B cell (primary cell): ENCODE measurements around the gene ATP2A1. TPM values are rescaled to one million over a fixed set of nuclear protein-coding genes. Genes with fewer than 3 reads are reported as not detected.

Experiments
- ATAC-seq: fragments of 200-7000 bp; cut with Tn5 transposase; one replicate; pipeline ENCODE4 v1.10.0; 2021; ENCODE audit warnings: low read depth, mild to moderate bottlenecking, moderate number of reproducible peaks, moderate library complexity
- CTCF ChIA-PET: fragments of 350-600 bp; sonication (Branson Sonifier 250); formaldehyde crosslinking; loops from one replicate; lab custom pipeline; 2021; ENCODE audit warnings: antibody characterized with exemption, inconsistent platforms; lab: Charles Lee
- POLR2A ChIA-PET: fragments of 350-600 bp; sonication (Branson Sonifier 250); formaldehyde crosslinking; loops from one replicate; lab custom pipeline; 2021; ENCODE audit warnings: antibody characterized with exemption; lab: Charles Lee
- DNase-seq: peaks from one replicate; pipeline ENCODE4 v3.0.0; 2013
- H2AFZ ChIP-seq: 2 replicates; pipeline ENCODE4 v1.6.1; 2012; ENCODE audit warnings: mild to moderate bottlenecking, low read depth, low read length; ENCODE audit not compliant: insufficient read depth, poor library complexity, severe bottlenecking
- H3K27ac ChIP-seq, 2 donors: 1 replicate in 1 of 2; 2 replicates in 1 of 2; pipeline ENCODE4 v1.5.1; 2012 to 2013; ENCODE audit warnings: low read length in 2 of 2, mild to moderate bottlenecking in 2 of 2, moderate library complexity in 1 of 2
- H3K27me3 ChIP-seq, 4 experiments: fragments of 200-600 bp in 1 of 4; sonication (generic) in 1 of 4; replicated peaks in 1 of 4; 1 replicate in 2 of 4; 2 replicates in 2 of 4; pipeline versions ENCODE4 v1.6.1 to v1.7.0; 2013 to 2016; ENCODE audit warnings: low read length in 3 of 4, mild to moderate bottlenecking in 2 of 4, mixed read lengths in 1 of 4, moderate library complexity in 1 of 4; ENCODE audit not compliant: insufficient read depth in 4 of 4, control insufficient read depth in 3 of 4; ENCODE audit errors: control extremely low read depth in 1 of 4
- H3K36me3 ChIP-seq, 2 experiments: replicated peaks in 1 of 2; 1 replicate in 1 of 2; 2 replicates in 1 of 2; pipeline versions ENCODE4 v1.6.1 to v1.7.1; 2013; ENCODE audit warnings: low read length in 1 of 2; ENCODE audit not compliant: insufficient read depth in 2 of 2, control insufficient read depth in 1 of 2; ENCODE audit errors: control extremely low read depth in 1 of 2, extremely low read depth in 1 of 2
- H3K4me1 ChIP-seq, 2 donors: fragments of 200-600 bp in 1 of 2; sonication (generic) in 1 of 2; 1 replicate in 1 of 2; 2 replicates in 1 of 2; pipeline versions ENCODE4 v1.5.1 to v1.6.1; 2013 to 2017; ENCODE audit warnings: low read length in 2 of 2; ENCODE audit not compliant: control insufficient read depth in 2 of 2, insufficient read depth in 2 of 2
- H3K4me2 ChIP-seq: replicated peaks from 2 replicates; pipeline ENCODE3; 2012; ENCODE audit warnings: mild to moderate bottlenecking, low read depth, low read length; ENCODE audit not compliant: poor library complexity, severe bottlenecking
- H3K4me3 ChIP-seq, 5 experiments: fragments of 200-600 bp in 1 of 5; sonication (generic) in 1 of 5; 1 replicate in 3 of 5; 2 replicates in 2 of 5; pipeline versions ENCODE4 v1.5.1 to v1.7.0; 2011 to 2016; ENCODE audit warnings: low read length in 4 of 5, mild to moderate bottlenecking in 4 of 5, low read depth in 2 of 5, control low read depth in 1 of 5, moderate library complexity in 1 of 5; ENCODE audit not compliant: insufficient read depth in 1 of 5; ENCODE audit errors: control extremely low read depth in 1 of 5, extremely low read depth in 1 of 5
- H3K79me2 ChIP-seq: fragments of 200-600 bp; sonication (generic); one replicate; pipeline ENCODE4 v1.6.0; 2016; ENCODE audit warnings: low read length; ENCODE audit not compliant: control insufficient read depth, insufficient read depth
- H3K9ac ChIP-seq: fragments of 200-600 bp; sonication (generic); 2 replicates; pipeline ENCODE4 v1.6.1; 2017; ENCODE audit warnings: mild to moderate bottlenecking, low read length, moderate library complexity
- H3K9me3 ChIP-seq, 3 donors: one replicate each; pipeline versions ENCODE4 v1.6.1 to v1.7.1; 2013; ENCODE audit warnings: low read length in 2 of 3; ENCODE audit not compliant: control insufficient read depth in 2 of 3, insufficient read depth in 1 of 3; ENCODE audit errors: control extremely low read depth in 1 of 3
- H4K20me1 ChIP-seq: 2 replicates; pipeline ENCODE4 v1.6.0; 2012; ENCODE audit warnings: mild to moderate bottlenecking, low read length; ENCODE audit not compliant: insufficient read depth, control insufficient read depth, poor library complexity, severe bottlenecking
- H3K27ac Mint-ChIP-seq: one replicate; pipeline ENCODE4 v1.8.0; 2021; ENCODE audit warnings: mixed read lengths
- H3K27me3 Mint-ChIP-seq: one replicate; pipeline ENCODE4 v1.8.0; 2021; ENCODE audit warnings: mixed read lengths
- H3K4me1 Mint-ChIP-seq: one replicate; pipeline ENCODE4 v1.8.0; 2021; ENCODE audit warnings: mixed read lengths
- H3K4me3 Mint-ChIP-seq: one replicate; pipeline ENCODE4 v1.8.0; 2021; ENCODE audit warnings: mixed read lengths
- H3K9me3 Mint-ChIP-seq: one replicate; pipeline ENCODE4 v1.8.0; 2022; ENCODE audit warnings: mixed read lengths; ENCODE audit not compliant: insufficient read depth
- EZH2 ChIP-seq: IDR thresholded peaks from 2 replicates; pipeline ENCODE4 v1.6.1; 2012; ENCODE audit warnings: borderline replicate concordance, low read depth, mild to moderate bottlenecking, moderate library complexity, low read length; ENCODE audit not compliant: insufficient read depth, poor library complexity, severe bottlenecking
- WGBS: methylation state at CpG from one replicate; pipeline ENCODE4 v1.1.5; 2013; ENCODE audit warnings: missing lambda C conversion rate; ENCODE audit not compliant: insufficient coverage; 5-methylcytosine and 5-hydroxymethylcytosine counted together
- intact Hi-C: fragments of 100-400 bp; cut with micrococcal nuclease; formaldehyde crosslinking; loops from one replicate; pipeline ENCODE4 v1.10.0; 2022
- polyA plus RNA-seq: library from polyadenylated mRNA; depleted of rRNA; stranded (reverse); fragments of >200 nt; gene quantifications from 2 replicates; pipeline ENCODE4 v1.2.3, GENCODE V29; 2012
- total RNA-seq, 2 donors: library from RNA; stranded (reverse); fragments of 120-200 nt in 1 of 2; gene quantifications; 1 replicate in 1 of 2; 2 replicates in 1 of 2; pipeline versions ENCODE4 v1.2.3 to v1.2.4, GENCODE V29; 2013 to 2022
- TF ChIP-seq, protein P1 (sequence below): fragments of 200-600 bp; IDR thresholded peaks from one replicate; pipeline ENCODE4 v1.8.0; 2022; ENCODE audit warnings: antibody characterized with exemption, mild to moderate bottlenecking

ATP2A1 gene
- total and polyA plus RNA-seq, 2 donors (not counting 1 experiment from before 2014, with no cell fraction given), result 0.31 to 0.84 TPM

DNA sequence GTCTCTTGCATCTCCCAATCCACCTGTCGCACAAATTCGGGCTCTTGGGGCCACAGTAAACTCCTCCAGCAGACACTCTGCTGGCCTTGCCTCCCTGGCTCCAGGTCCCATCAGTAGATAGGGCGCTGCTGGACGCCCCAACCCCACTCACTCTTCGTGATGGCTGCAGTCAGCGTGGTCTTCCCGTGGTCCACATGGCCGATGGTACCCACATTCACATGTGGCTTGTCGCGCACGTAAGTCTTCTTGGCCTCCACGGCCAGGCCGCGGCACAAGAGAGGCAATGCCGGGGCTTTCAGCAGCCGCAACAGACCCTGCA, 32.6 kb upstream of the ATP2A1 start:
- CTCF ChIA-PET, result interaction anchor here (1.3 to 4.9 kb wide), 6 partner anchors 18 to 102 kb away, joined by 4 to 41 read pairs (median 8); partner anchors contain the start of genes ATXN2L, CD19 and SH2B1

More for the DNA sequence above, 32.6 kb upstream of the ATP2A1 start:
- H3K4me3 ChIP-seq, result peak overlapping the region; percentile 59 to 98 (median 89)
- H3K36me3 ChIP-seq, result peaks cover 4 to 35% of the 10 kb centered on the region in 2 experiments
- H2AFZ ChIP-seq, result peak overlapping the region; percentile 86
- H3K4me1 ChIP-seq, result peaks cover 18 to 26% of the 10 kb centered on the region in 2 donors
- 1% methylated on average over 16 of the region's 16 CpGs for WGBS
- Mint-ChIP-seq H3K4me1 (peaks cover 30% of the 10 kb centered on the region), H3K27me3 (no peaks in the 10 kb centered on the region), H3K9me3 (no peaks in the 10 kb centered on the region), H3K4me3 (peak overlapping the region; percentile 91), H3K27ac (peak overlapping the region; percentile 91)
- peaks cover 47% of the 10 kb centered on the region for H3K79me2 ChIP-seq
- ATAC-seq (no peak), DNase-seq (no peak)
- H4K20me1 ChIP-seq, result peaks cover 19% of the 10 kb centered on the region
- intact Hi-C loops, result loop anchor here (1.0 kb wide), 2 partner anchors 23 to 35 kb away; partner anchors contain the start of gene ATXN2L
- no peaks in the 10 kb centered on the region for H3K9me3 ChIP-seq
- peak overlapping the region; percentile 88 for H3K9ac ChIP-seq
- H3K27me3 ChIP-seq, result no peaks in the 10 kb centered on the region
- peak overlapping the region; percentile 80 to 85 for H3K27ac ChIP-seq
- peak overlapping the region; percentile 89 for H3K4me2 ChIP-seq
- TF ChIP-seq EZH2, result no peak
- TF ChIP-seq, protein P1, sequence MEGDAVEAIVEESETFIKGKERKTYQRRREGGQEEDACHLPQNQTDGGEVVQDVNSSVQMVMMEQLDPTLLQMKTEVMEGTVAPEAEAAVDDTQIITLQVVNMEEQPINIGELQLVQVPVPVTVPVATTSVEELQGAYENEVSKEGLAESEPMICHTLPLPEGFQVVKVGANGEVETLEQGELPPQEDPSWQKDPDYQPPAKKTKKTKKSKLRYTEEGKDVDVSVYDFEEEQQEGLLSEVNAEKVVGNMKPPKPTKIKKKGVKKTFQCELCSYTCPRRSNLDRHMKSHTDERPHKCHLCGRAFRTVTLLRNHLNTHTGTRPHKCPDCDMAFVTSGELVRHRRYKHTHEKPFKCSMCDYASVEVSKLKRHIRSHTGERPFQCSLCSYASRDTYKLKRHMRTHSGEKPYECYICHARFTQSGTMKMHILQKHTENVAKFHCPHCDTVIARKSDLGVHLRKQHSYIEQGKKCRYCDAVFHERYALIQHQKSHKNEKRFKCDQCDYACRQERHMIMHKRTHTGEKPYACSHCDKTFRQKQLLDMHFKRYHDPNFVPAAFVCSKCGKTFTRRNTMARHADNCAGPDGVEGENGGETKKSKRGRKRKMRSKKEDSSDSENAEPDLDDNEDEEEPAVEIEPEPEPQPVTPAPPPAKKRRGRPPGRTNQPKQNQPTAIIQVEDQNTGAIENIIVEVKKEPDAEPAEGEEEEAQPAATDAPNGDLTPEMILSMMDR, result no peak
- POLR2A ChIA-PET, result interaction anchor here (0.5 to 5.1 kb wide), 9 partner anchors 18 to 986 kb away, joined by 3 to 56 read pairs (median 6); partner anchors contain the start of genes ATXN2L, NFATC2IP and SH2B1
